Type B pancreatic cell (in vitro differentiated cells): ENCODE data around the gene HRG. TPM values are rescaled to one million over a fixed set of nuclear protein-coding genes. Genes with fewer than 3 reads are reported as not detected.

Experiments used
- DNase-seq: peaks from one replicate; pipeline ENCODE4 v3.0.0; 2021; ENCODE audit warnings: mixed read lengths; ENCODE audit not compliant: unreplicated experiment; ENCODE audit errors: extremely low spot score
- H3K27ac Mint-ChIP-seq: 2 replicates; pipeline ENCODE4 v1.8.0; 2021; ENCODE audit warnings: mild to moderate bottlenecking, mixed read lengths
- H3K27me3 Mint-ChIP-seq: 2 replicates; pipeline ENCODE4 v1.8.0; 2021; ENCODE audit warnings: mixed read lengths
- H3K36me3 Mint-ChIP-seq: 2 replicates; pipeline ENCODE4 v1.8.0; 2021; ENCODE audit warnings: mixed read lengths
- H3K4me1 Mint-ChIP-seq: one replicate; pipeline ENCODE4 v1.8.0; 2021; ENCODE audit warnings: mixed read lengths; ENCODE audit not compliant: unreplicated experiment
- H3K4me3 Mint-ChIP-seq: 2 replicates; pipeline ENCODE4 v1.8.0; 2021; ENCODE audit warnings: mild to moderate bottlenecking, mixed read lengths
- H3K9me3 Mint-ChIP-seq: 2 replicates; pipeline ENCODE4 v1.8.0; 2021; ENCODE audit warnings: mixed read lengths
- CTCF ChIP-seq: fragments of 200-600 bp; sonication (generic); conservative IDR thresholded peaks from 2 replicates; pipeline ENCODE4 v1.5.0; 2021; ENCODE audit warnings: antibody characterized with exemption, mild to moderate bottlenecking
- total RNA-seq: library from RNA; stranded (reverse); gene quantifications from 2 replicates; pipeline ENCODE4 v1.2.1, GENCODE V29; 2021; ENCODE audit warnings: low replicate concordance

The HRG gene
- total RNA-seq, 1 donor from 2014 or later, result not detected

GRCh38 chr3:186635532-186635931 lies 30.3 kb upstream of the HRG start:
- no peak for DNase-seq
- TF ChIP-seq CTCF, result no peak
- peaks cover 40% of the 10 kb centered on the region for H3K27me3 Mint-ChIP-seq
- H3K4me3 Mint-ChIP-seq, result no peak overlapping the region
- no peaks in the 10 kb centered on the region for H3K9me3 Mint-ChIP-seq
- no peak overlapping the region for H3K27ac Mint-ChIP-seq
- no peaks in the 10 kb centered on the region for H3K36me3 Mint-ChIP-seq
- H3K4me1 Mint-ChIP-seq, result no peaks in the 10 kb centered on the region

GRCh38 chr3:186636536-186636935 lies 29.3 kb upstream of the HRG start:
- Mint-ChIP-seq H3K36me3 (no peaks in the 10 kb centered on the region), H3K9me3 (no peaks in the 10 kb centered on the region), H3K27ac (no peak overlapping the region), H3K4me3 (no peak overlapping the region), H3K27me3 (peaks cover 41% of the 10 kb centered on the region), H3K4me1 (no peaks in the 10 kb centered on the region)
- DNase-seq, result no peak
- no peak for TF ChIP-seq CTCF

- no peaks in the 10 kb centered on the region for H3K36me3 Mint-ChIP-seq
- no peak for TF ChIP-seq CTCF
- H3K27ac Mint-ChIP-seq, result no peak overlapping the region
- no peak for DNase-seq
- no peaks in the 10 kb centered on the region for H3K4me1 Mint-ChIP-seq
- no peaks in the 10 kb centered on the region for H3K9me3 Mint-ChIP-seq
- peaks cover 48% of the 10 kb centered on the region for H3K27me3 Mint-ChIP-seq
- H3K4me3 Mint-ChIP-seq, result no peak overlapping the region
Observed at GRCh38 chr3:186637686-186638085, 28.1 kb upstream of the HRG start.

GRCh38 chr3:186638259-186638658 lies 27.6 kb upstream of the HRG start:
- Mint-ChIP-seq H3K36me3 (no peaks in the 10 kb centered on the region), H3K27ac (no peak overlapping the region), H3K27me3 (peaks cover 51% of the 10 kb centered on the region), H3K4me1 (no peaks in the 10 kb centered on the region), H3K9me3 (no peaks in the 10 kb centered on the region), H3K4me3 (no peak overlapping the region)
- DNase-seq, result no peak
- no peak for TF ChIP-seq CTCF

- TF ChIP-seq CTCF, result no peak
- peaks cover 57% of the 10 kb centered on the region for H3K27me3 Mint-ChIP-seq
- no peak within 1 kb of the TSS for H3K4me3 Mint-ChIP-seq
- H3K9me3 Mint-ChIP-seq, result peaks cover 4% of the 10 kb centered on the region
- no peaks in the 10 kb centered on the region for H3K36me3 Mint-ChIP-seq
- no peaks in the 10 kb centered on the region for H3K4me1 Mint-ChIP-seq
- no peak for DNase-seq
- H3K27ac Mint-ChIP-seq, result no peak within 1 kb of the TSS
Observed at GRCh38 chr3:186639778-186640472, 25.9 kb upstream of the HRG start, which contains the start of gene FETUB. FETUB (plus strand) TSS chr3:186640399; CDS start chr3:186640461, 62 bp downstream.
